Tibial nerve (tissue), 4 donors: Measurements from ENCODE around the gene GBA2. TPM values are rescaled to one million over a fixed set of nuclear protein-coding genes. Genes with fewer than 3 reads are reported as not detected.

ENCODE experiments used
- DNase-seq, 2 donors: peaks; one replicate each; pipeline ENCODE4 v3.0.0-alpha.2; 2019; ENCODE audit warnings: low spot score in 2 of 2
- H3K27ac ChIP-seq, 4 donors: fragments of 200-600 bp; sonication (generic) in 3 of 4; one replicate each; pipeline ENCODE4 v1.5.1; 2017 to 2019; ENCODE audit warnings: mild to moderate bottlenecking in 1 of 4
- H3K27me3 ChIP-seq, 2 donors: fragments of 200-600 bp; sonication (generic) in 1 of 2; one replicate each; pipeline versions ENCODE4 v1.5.1 to v1.6.0; 2017 to 2019
- H3K36me3 ChIP-seq, 3 donors: fragments of 200-600 bp; sonication (generic); one replicate each; pipeline ENCODE4 v1.5.1; 2018 to 2019
- H3K4me1 ChIP-seq, 4 donors: fragments of 200-600 bp; sonication (generic) in 3 of 4; one replicate each; pipeline ENCODE4 v1.5.1; 2017 to 2019
- H3K4me3 ChIP-seq, 4 donors: fragments of 200-600 bp; sonication (generic) in 3 of 4; one replicate each; pipeline ENCODE4 v1.5.1; 2017 to 2019; ENCODE audit warnings: mild to moderate bottlenecking in 1 of 4, moderate library complexity in 1 of 4
- H3K9me3 ChIP-seq, 4 donors: fragments of 200-600 bp; sonication (generic) in 3 of 4; one replicate each; pipeline ENCODE4 v1.5.1; 2017 to 2019
- CTCF ChIP-seq, 5 experiments: fragments of 200-600 bp in 3 of 5; fragments of 450-650 bp in 2 of 5; sonication (generic) in 3 of 5; IDR thresholded peaks; one replicate each; pipeline ENCODE4 v1.5.1; 2016 to 2019; ENCODE audit warnings: antibody characterized with exemption in 5 of 5, mild to moderate bottlenecking in 3 of 5, moderate library complexity in 2 of 5
- EP300 ChIP-seq, 2 donors: sonication (generic); formaldehyde crosslinking; IDR thresholded peaks; one replicate each; pipeline ENCODE4 v1.6.1; 2017; ENCODE audit warnings: antibody characterized with exemption in 2 of 2, mild to moderate bottlenecking in 1 of 2
- POLR2A ChIP-seq, 2 donors: fragments of 450-650 bp; IDR thresholded peaks; one replicate each; pipeline ENCODE4 v1.6.1; 2017; ENCODE audit warnings: antibody characterized with exemption in 2 of 2, mild to moderate bottlenecking in 2 of 2, moderate library complexity in 2 of 2
- WGBS, 2 donors: methylation state at CpG; one replicate each; pipeline ENCODE4 v1.1.5; 2018; 5-methylcytosine and 5-hydroxymethylcytosine counted together
- total RNA-seq, 4 donors: library from RNA; depleted of rRNA; stranded (reverse); fragments of >200 nt; gene quantifications; one replicate each; pipeline ENCODE4 v1.1.0, GENCODE V29; 2016

Gene GBA2
- total RNA-seq, 4 donors from 2014 or later, result 63.8 to 92.1 (median 66.1) TPM

GRCh38 chr9:35769763-35770162, 20.7 kb upstream of the GBA2 start:
- no peaks in the 10 kb centered on the region for H3K9me3 ChIP-seq
- H3K27me3 ChIP-seq, result no peaks in the 10 kb centered on the region
- TF ChIP-seq POLR2A (IDR thresholded peaks at IDR 0.05) (no peak), EP300 (IDR thresholded peaks at IDR 0.05) (no peak), CTCF (IDR thresholded peaks at IDR 0.05) (no peak)
- no peak overlapping the region for H3K27ac ChIP-seq
- no peak for DNase-seq
- H3K4me3 ChIP-seq, result no peak overlapping the region
- 82 to 89% methylated on average over 1 of the region's 1 CpG for WGBS, 2 donors
- peaks cover 0 to 25% (median 13%) of the 10 kb centered on the region in 4 donors for H3K4me1 ChIP-seq
- no peaks in the 10 kb centered on the region for H3K36me3 ChIP-seq

GRCh38 chr9:35767458-35767857, 18.4 kb upstream of the GBA2 start:
- H3K27ac ChIP-seq, result no peak overlapping the region
- 95 to 96% methylated on average over 1 of the region's 1 CpG for WGBS, 2 donors
- DNase-seq, result no peak

GRCh38 chr9:35766997-35767396, 18.0 kb upstream of the GBA2 start:
- Histone ChIP-seq H3K4me3 (no peak overlapping the region), H3K27me3 (no peaks in the 10 kb centered on the region), H3K27ac (no peak overlapping the region), H3K4me1 (peaks cover 0 to 24% (median 11%) of the 10 kb centered on the region in 4 donors), H3K36me3 (no peaks in the 10 kb centered on the region), H3K9me3 (no peaks in the 10 kb centered on the region)
- TF ChIP-seq CTCF (IDR thresholded peaks at IDR 0.05), result no peak
- no peak for TF ChIP-seq EP300 (IDR thresholded peaks at IDR 0.05)
- no peak for TF ChIP-seq POLR2A (IDR thresholded peaks at IDR 0.05)
- WGBS, 2 donors, result 71 to 76% methylated on average over 2 of the region's 2 CpGs
- DNase-seq, result no peak

More at GRCh38 chr9:35767458-35767857, 18.4 kb upstream of the GBA2 start:
- no peaks in the 10 kb centered on the region for H3K9me3 ChIP-seq
- H3K27me3 ChIP-seq, result no peaks in the 10 kb centered on the region
- H3K4me3 ChIP-seq, result no peak overlapping the region
- H3K36me3 ChIP-seq, result no peaks in the 10 kb centered on the region
- peaks cover 0 to 25% (median 13%) of the 10 kb centered on the region in 4 donors for H3K4me1 ChIP-seq
- no peak for TF ChIP-seq POLR2A (IDR thresholded peaks at IDR 0.05)
- no peak for TF ChIP-seq CTCF (IDR thresholded peaks at IDR 0.05)
- TF ChIP-seq EP300 (IDR thresholded peaks at IDR 0.05), result no peak

- no peaks in the 10 kb centered on the region for H3K9me3 ChIP-seq
- whole genome bisulfite sequencing, 2 donors, result 93 to 97% methylated on average over 1 of the region's 1 CpG
- no peak for DNase-seq
- no peaks in the 10 kb centered on the region for H3K36me3 ChIP-seq
- no peak overlapping the region for H3K4me3 ChIP-seq
- TF ChIP-seq POLR2A (IDR thresholded peaks at IDR 0.05), result no peak
- TF ChIP-seq CTCF (IDR thresholded peaks at IDR 0.05), result no peak
- no peak for TF ChIP-seq EP300 (IDR thresholded peaks at IDR 0.05)
- no peak overlapping the region for H3K27ac ChIP-seq
- H3K27me3 ChIP-seq, result no peaks in the 10 kb centered on the region
- H3K4me1 ChIP-seq, result peaks cover 0 to 21% (median 3%) of the 10 kb centered on the region in 4 donors
These were observed 14.8 kb upstream of the GBA2 start for GRCh38 chr9:35763803-35764202.

GRCh38 chr9:35763181-35763580, 14.2 kb upstream of the GBA2 start:
- no peak for DNase-seq
- Histone ChIP-seq H3K27me3 (no peaks in the 10 kb centered on the region), H3K9me3 (no peaks in the 10 kb centered on the region), H3K4me1 (peaks cover 0 to 28% (median 6%) of the 10 kb centered on the region in 4 donors), H3K36me3 (no peaks in the 10 kb centered on the region), H3K4me3 (no peak overlapping the region), H3K27ac (no peak overlapping the region)
- no peak for TF ChIP-seq CTCF (IDR thresholded peaks at IDR 0.05)
- 89 to 91% methylated on average over 2 of the region's 2 CpGs for WGBS, 2 donors
